Fibroblast of pulmonary artery (primary cell): ENCODE measurements around the gene SPTLC3.

Experiments used
- DNase-seq: peaks from one replicate; pipeline ENCODE4 v3.0.0-alpha.2; 2010; ENCODE audit warnings: low read depth
- H3K4me3 ChIP-seq: replicated peaks from 2 replicates; pipeline ENCODE4 v1.5.1; 2011; ENCODE audit warnings: low read depth, mild to moderate bottlenecking, control low read depth, low read length, moderate library complexity
- CTCF ChIP-seq: IDR thresholded peaks from 2 replicates; pipeline ENCODE4 v1.5.1; 2011; ENCODE audit warnings: mild to moderate bottlenecking, control low read depth, low read length, inconsistent platforms; ENCODE audit errors: missing control alignments

SPTLC3 gene

GRCh38 chr20:13089950-13090469 is 81.2 kb downstream of the SPTLC3 start:
- H3K4me3 ChIP-seq = no peak overlapping the region
- no peak for TF ChIP-seq CTCF
- DNase-seq = no peak

- no peak for TF ChIP-seq CTCF
- H3K4me3 ChIP-seq = no peak overlapping the region
- no peak for DNase-seq
Observed at GRCh38 chr20:13092111-13092510, 83.3 kb downstream of the SPTLC3 start.

- no peak for DNase-seq
- H3K4me3 ChIP-seq = no peak overlapping the region
- no peak for TF ChIP-seq CTCF
Observed at GRCh38 chr20:13094976-13095375, 86.2 kb downstream of the SPTLC3 start.

- no peak for DNase-seq
- no peak overlapping the region for H3K4me3 ChIP-seq
- no peak for TF ChIP-seq CTCF
Observed at GRCh38 chr20:13098720-13099355, 90.1 kb downstream of the SPTLC3 start.

DNA sequence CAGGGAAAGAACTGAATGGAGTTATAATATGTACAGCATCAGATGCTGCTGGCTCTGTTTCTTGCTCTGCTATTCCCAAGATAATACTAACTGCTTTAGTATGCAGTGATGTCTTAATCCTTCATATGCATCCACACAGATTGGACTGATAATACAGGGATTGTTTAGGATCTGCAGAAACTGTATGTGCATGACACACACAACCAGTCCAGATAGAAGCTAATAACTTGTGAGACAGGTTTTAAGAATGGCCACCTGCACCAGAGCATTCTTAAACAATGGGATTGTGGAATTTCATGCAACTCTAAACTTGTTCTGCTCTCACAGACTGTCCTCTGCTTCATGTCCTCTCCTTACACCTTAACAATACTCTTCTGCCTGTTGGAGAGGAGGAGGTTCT is 90.9 kb downstream of the SPTLC3 start:
- no peak overlapping the region for H3K4me3 ChIP-seq
- DNase-seq = no peak
- TF ChIP-seq CTCF = no peak

DNA sequence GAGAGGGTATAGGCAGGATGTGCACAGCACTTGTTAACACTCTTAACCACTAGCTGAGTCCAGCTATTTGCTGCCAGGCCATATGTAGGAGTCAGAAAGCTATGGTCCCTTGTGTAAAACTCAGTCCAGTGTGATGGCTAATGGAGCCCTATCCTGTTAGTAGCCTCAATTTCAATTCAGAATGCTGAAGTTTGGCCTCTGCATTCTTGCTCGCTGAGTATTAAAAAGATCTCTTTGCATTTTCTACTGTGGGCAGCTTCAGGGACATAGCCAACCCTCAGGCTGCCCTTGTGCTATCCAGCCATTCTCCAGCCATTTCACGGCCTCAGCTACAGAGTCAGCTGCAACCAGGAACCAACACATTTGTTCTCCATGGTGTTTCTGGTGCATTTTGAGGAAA is 92.5 kb downstream of the SPTLC3 start:
- DNase-seq = no peak
- H3K4me3 ChIP-seq = no peak overlapping the region
- no peak for TF ChIP-seq CTCF

GRCh38 chr20:13101706-13102105 is 92.9 kb downstream of the SPTLC3 start:
- TF ChIP-seq CTCF = no peak
- no peak overlapping the region for H3K4me3 ChIP-seq
- DNase-seq = peak; percentile 19
